ENCODE results near the gene NTRK1.

- TF ChIP-seq CTCF (IDR thresholded peaks at IDR 0.05) (no peak), ZFX (IDR thresholded peaks at IDR 0.05; ENCODE audit: borderline replicate concordance) (no peak)
Measured at GRCh38 chr1:156884560-156885184, 24.0 kb downstream of the NTRK1 start.
